Measurements from ENCODE around the gene PRPF6.
"Not testable (repeated sequence)": the region's sequence is repeated elsewhere in the genome, so short reads cannot be mapped to it uniquely, and the experiment has no call there.

PRPF6 gene

GRCh38 chr20:63960654-63961621 is 20.0 kb upstream of the PRPF6 start:
- DNase-seq (ENCODE audit: low read depth in 2 of 2): not testable (repeated sequence)

DNA sequence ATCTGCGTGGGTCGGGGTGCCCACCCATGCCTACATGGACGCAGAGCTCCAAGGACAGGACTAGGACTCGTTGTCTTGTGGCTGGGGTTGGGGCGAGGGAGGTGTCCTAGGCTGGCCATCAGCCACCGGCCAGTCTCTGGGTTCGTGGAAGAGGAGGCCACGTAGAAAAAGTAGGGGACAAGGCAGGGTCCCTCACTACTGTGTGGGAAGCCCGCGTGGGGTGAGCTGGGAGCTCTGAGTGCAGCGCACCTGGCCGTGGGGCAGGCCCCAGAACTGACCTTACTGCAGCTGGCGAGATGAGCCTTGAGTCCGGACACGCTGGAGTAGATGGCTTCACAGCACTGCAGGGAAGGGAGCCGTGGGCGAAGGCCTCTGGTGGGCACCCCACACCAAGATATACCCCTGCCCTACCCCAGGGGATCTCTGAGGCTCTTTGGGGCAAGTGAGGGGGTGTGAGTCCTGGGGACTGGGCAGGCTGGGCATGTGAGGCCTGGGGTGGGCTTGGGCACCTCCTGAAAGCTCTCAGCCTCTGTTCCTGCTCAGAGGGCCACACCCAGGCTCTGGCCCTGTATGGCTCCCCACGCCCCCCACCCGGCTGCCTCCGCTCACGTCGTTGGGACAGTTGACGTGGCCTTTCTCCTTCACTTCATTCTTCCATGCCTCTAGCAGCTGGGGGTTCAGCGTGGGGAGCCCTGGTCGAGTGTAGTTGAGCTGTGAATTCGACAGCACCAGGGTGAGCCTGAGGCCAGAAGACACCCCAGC is 19.1 kb upstream of the PRPF6 start:
- DNase-seq (ENCODE audit: low read depth in 2 of 2): no peak

DNA sequence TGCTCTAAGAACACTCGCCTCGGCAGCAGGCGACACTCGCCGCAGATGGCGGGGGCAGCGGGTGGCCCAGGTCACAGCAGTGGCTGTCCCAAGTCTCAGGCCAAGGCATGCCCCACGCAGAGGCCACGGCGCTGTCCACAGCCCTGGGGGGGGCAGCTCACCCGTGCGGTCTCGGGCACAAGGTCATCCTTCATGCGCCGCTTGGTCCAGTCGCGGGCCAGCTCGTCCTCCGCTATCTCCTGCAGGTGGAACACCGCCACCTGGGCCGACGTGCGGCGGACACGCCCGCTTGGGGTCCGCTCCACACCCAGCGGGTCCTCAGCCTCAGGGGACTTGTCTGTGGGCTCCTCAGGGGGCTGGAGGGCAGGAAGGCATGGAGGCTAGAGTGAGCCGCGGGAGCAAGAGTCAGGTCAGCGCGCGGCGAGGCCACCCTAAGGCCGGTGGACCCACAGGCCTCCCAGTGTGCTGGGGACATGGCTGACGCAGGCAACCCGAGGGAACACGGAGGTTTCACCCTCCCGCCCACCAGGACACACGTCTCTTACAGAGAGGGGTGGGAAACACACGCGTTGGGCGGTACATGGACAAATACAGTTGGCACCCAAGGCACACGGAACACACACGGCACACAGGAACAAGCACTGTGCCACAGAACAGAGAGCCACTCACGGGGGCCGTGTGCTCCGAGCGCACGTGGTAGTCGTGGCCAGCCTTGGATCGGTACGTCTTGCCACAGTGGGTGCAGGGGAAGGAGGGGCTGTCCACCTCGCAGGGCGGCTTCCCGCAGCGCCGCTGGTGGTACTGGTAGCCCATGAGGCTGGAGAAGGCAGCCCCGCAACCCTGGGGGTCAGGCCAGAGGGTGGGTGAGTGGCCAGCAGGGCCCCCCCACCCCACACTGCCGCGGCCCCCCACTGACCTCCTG is 18.2 kb upstream of the PRPF6 start:
- no peak for DNase-seq (ENCODE audit: low read depth in 2 of 2)

- DNase-seq (ENCODE audit: low read depth in 2 of 2): no peak
Measured at GRCh38 chr20:63963348-63963741, 17.6 kb upstream of the PRPF6 start.

DNA sequence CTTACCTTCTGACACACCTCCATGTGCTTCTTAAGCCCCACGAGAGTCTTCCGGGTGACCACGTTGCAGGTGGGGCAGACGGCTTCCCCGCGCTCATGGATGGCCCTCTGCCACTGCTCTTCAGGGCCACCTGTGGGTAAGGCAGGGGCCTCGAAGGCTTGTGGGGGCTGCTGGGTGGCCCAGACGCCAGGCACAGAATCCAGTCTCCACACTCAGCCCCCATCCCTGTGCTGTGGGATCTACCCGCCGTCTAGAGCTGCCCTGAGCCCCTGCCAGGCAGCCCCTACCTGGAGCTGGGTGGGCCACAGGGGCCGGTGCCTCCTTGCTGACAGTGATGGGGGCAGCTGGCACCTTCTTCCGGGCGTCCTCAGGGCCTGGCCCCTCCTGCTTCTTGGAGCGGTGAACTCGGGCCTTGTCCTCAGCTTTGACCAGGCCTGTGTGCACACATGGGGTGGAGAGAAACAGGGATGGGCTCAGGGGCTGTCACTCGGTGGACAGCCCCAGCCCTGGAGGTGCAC is 17.1 kb upstream of the PRPF6 start:
- no peak for DNase-seq (ENCODE audit: low read depth in 2 of 2)

GRCh38 chr20:63964412-63964811 is 16.5 kb upstream of the PRPF6 start:
- DNase-seq (ENCODE audit: low read depth in 2 of 2): no peak

GRCh38 chr20:63966172-63966943 is 14.6 kb upstream of the PRPF6 start:
- DNase-seq (ENCODE audit: low read depth in 2 of 2): no peak

DNA sequence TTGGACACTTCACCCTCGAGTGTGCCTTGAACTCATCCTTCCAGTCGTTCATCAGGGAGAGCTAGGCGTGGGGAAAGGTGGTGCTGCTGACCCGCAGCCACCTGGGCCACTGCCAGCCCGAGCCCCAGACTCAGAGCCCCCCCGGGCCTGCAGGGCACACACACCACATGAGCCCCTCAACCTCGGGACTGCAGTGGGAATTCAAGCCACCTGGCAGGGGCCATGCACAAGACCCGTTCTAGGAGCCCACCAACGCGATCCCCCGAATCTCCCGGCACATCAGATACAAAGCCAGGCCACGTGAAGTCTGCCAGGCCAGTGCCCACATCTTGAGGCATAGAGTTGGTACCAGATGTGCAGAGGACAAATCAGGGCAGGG is 14.0 kb upstream of the PRPF6 start:
- no peak for DNase-seq (ENCODE audit: low read depth in 2 of 2)

- DNase-seq (ENCODE audit: low read depth in 2 of 2): no peak
Measured at GRCh38 chr20:63967330-63968135, 13.4 kb upstream of the PRPF6 start.

DNA sequence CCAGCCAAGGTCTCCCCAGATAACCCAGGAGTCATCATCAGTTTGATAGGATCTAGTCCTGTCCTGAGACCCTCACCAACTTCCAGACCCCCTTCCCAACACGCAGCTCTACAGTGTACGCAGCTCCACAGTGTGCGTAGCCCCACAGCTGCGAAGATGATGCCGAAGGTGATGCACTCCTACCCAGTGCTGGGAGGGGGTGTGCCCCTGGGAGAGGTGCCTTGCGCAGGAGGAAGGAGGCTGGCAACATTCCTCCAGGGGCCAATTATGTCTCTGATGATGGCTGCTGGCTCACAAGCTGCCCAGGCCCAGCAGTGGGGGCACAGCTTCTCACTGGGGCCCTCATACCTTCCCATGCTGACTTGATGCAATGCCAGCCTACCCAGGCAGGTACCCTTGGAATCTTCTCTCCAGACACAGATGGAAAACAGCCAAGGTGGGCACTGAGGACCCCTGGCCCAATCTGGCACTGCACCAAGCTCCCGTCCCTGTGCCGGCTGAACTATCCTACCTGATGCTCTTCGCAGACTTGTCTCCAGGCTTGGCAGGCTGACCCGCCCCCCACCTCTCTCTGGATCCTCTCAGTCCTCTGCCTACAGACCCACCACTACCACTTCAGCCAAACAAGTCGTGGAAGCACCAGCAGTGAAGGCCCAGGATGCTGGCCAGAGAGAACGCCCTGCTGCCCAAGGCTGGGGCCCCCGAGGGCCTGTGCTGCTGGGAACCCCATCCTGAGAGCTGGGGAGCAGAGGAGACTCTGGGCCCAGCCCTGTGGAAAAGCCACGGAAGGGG is 12.6 kb upstream of the PRPF6 start:
- DNase-seq (ENCODE audit: low read depth in 2 of 2): no peak

GRCh38 chr20:63968928-63969760 is 11.8 kb upstream of the PRPF6 start:
- DNase-seq (ENCODE audit: low read depth in 2 of 2): no peak

GRCh38 chr20:63969838-63970713 is 10.9 kb upstream of the PRPF6 start, which contains the start of gene ZNF512B:
TSS of gene ZNF512B (minus strand) at chr20:63969930. CDS start at chr20:63967950, 1,980 bp downstream.
- peak in 1 of 2 donors; percentile 54 for DNase-seq (ENCODE audit: low read depth in 2 of 2)

DNA sequence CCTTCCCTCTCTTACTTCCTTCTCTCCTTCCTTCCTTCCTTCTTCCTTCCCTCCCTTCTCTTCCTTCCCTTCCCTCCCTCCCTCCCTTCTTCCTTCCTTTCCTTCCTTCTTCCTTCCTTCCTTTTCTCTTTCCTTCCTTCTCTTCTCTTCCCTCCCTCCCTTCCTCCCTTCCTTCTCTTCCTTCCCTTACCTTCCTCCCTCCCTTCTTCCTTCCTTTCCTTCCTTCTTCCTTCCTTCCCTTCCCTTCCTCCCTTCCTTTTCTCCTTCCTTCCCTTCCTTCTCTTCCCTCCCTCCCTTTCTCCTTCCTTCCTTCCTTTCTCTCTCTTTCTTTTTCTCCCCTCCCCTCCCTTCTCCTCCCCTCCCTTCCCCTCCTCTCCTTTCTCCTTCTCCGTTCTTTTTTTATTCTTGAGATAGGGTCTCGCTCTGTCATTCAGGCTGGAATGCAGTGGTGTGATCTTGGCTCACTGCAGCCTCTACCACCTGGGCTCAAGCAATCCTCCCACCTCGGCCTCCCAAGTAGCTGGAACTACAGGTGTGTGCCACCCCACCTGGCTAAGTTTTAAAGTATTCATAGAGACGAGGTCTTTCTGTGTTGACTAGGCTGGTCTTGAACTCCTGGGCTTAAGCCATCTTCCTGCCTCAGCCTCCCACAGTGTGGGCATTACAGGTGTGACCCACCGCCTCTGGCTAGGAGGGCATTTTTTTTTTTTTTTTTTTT is 10.1 kb upstream of the PRPF6 start:
- DNase-seq (ENCODE audit: low read depth in 2 of 2): no peak

DNA sequence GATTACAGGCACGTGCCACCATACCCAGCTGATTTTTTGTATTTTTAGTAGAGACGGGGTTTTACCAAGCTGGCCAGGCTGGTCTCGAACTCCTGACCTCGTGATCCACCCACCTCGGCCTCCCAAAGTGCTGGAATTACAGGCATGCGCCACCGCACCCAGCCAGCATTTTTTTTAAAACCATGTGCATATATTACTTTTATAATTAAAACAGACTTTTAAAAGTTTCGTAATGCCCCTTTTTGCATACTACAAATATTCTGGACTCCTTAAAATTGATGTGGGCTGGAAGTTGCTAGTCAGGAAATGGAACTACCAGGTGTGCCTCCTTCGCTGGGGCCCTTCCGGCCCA is 9.0 kb upstream of the PRPF6 start:
- not testable (repeated sequence) for DNase-seq (ENCODE audit: low read depth in 2 of 2)

GRCh38 chr20:63972312-63973159 is 8.4 kb upstream of the PRPF6 start:
- DNase-seq (ENCODE audit: low read depth in 2 of 2): no peak

DNA sequence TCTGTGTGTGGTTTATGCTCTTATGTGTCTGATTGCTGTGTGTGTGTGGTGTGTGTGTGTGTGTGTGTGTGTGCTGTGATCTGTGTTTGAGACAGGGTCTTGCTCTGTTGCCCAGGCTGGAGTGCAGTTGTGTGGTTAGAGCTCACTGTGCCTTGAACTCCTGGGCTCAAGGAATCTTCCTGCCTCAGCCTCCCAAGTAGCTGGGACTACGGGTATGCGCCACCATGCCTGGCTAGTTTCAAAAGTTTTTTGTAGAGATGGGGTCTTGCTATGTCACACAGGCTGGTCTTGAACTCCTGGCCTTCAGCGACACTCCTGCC is 7.8 kb upstream of the PRPF6 start:
- DNase-seq (ENCODE audit: low read depth in 2 of 2): no peak
